Fibroblast of mammary gland (primary cell): ENCODE data around the gene APOBEC3A.
"Not testable (repeated sequence)": the region's sequence is repeated elsewhere in the genome, so short reads cannot be mapped to it uniquely, and the experiment has no call there.

Experiments
- DNase-seq: peaks from one replicate; pipeline ENCODE4 v3.0.0-alpha.2; 2010; ENCODE audit warnings: low read depth
- H3K4me3 ChIP-seq: 2 replicates; pipeline ENCODE4 v1.5.1; 2011; ENCODE audit warnings: low read depth, mild to moderate bottlenecking, low read length, moderate library complexity; ENCODE audit not compliant: control insufficient read depth
- TF ChIP-seq, protein P1 (sequence below): conservative IDR thresholded peaks from 2 replicates; pipeline ENCODE4 v1.5.1; 2011; ENCODE audit warnings: low read depth, low read length, inconsistent platforms; ENCODE audit not compliant: control insufficient read depth, insufficient read depth

The APOBEC3A gene

DNA sequence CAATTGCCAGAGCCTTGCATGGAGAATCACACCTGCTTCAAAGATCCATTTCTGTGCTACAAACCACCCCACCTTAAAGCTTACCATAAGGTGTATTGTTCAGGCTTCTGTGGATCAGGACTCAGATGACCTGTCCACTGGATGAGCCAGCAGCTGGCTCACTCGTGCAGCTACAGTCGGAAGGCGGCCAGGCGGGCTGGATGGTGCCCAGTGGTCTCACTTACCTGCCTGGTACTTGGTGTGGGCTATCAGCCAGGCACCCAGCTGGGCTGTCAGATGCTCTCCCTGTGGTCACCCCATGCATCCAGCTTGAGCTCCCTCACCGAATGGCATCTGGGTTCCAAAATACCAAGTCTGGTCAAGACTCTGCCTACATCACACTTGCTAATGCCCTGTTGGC, 13.8 kb downstream of the APOBEC3A start:
- no peak overlapping the region for H3K4me3 ChIP-seq
- TF ChIP-seq, protein P1, sequence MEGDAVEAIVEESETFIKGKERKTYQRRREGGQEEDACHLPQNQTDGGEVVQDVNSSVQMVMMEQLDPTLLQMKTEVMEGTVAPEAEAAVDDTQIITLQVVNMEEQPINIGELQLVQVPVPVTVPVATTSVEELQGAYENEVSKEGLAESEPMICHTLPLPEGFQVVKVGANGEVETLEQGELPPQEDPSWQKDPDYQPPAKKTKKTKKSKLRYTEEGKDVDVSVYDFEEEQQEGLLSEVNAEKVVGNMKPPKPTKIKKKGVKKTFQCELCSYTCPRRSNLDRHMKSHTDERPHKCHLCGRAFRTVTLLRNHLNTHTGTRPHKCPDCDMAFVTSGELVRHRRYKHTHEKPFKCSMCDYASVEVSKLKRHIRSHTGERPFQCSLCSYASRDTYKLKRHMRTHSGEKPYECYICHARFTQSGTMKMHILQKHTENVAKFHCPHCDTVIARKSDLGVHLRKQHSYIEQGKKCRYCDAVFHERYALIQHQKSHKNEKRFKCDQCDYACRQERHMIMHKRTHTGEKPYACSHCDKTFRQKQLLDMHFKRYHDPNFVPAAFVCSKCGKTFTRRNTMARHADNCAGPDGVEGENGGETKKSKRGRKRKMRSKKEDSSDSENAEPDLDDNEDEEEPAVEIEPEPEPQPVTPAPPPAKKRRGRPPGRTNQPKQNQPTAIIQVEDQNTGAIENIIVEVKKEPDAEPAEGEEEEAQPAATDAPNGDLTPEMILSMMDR, result no peak
- DNase-seq, result no peak

DNA sequence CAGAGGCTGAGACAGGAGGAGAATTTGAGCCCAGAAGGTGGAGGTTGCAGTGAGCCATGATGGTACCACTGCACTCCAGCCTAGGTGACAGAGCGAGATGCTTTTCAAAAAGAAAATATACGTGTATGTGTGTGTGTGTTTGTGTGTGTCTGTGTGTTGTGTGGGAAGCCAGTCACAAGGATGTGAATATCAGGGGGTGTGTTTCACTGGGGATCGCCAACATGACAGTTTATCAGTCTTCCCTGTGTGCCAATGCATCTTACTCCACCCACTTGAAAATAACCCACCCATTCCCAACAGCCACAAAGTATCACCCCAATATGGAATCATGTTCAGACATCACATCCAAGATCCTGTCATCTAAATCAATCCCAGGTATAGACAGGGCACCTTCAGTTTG, 14.4 kb downstream of the APOBEC3A start:
- H3K4me3 ChIP-seq, result no peak overlapping the region
- TF ChIP-seq, protein P1, result no peak
- no peak for DNase-seq

DNA sequence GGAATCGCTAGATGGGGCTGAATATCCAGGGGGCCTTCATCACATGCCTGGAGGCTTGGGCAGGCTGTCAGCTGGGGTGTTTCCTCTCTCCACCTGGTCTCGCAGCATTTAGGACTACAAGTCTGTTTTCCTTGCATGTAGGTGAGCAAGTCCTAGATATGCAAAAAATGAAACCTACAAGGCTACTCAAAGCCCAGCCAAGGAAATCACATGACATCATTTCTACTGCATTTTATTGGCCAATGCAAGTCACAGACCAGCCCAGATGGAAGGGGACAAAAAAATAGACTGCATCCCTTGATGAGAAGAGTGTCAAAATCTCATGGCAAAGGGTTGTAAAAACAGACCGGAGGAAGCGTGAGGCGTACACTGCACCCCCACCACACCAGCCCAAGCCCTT, 15.1 kb downstream of the APOBEC3A start:
- no peak for DNase-seq
- TF ChIP-seq, protein P1, result no peak
- H3K4me3 ChIP-seq, result no peak overlapping the region

DNA sequence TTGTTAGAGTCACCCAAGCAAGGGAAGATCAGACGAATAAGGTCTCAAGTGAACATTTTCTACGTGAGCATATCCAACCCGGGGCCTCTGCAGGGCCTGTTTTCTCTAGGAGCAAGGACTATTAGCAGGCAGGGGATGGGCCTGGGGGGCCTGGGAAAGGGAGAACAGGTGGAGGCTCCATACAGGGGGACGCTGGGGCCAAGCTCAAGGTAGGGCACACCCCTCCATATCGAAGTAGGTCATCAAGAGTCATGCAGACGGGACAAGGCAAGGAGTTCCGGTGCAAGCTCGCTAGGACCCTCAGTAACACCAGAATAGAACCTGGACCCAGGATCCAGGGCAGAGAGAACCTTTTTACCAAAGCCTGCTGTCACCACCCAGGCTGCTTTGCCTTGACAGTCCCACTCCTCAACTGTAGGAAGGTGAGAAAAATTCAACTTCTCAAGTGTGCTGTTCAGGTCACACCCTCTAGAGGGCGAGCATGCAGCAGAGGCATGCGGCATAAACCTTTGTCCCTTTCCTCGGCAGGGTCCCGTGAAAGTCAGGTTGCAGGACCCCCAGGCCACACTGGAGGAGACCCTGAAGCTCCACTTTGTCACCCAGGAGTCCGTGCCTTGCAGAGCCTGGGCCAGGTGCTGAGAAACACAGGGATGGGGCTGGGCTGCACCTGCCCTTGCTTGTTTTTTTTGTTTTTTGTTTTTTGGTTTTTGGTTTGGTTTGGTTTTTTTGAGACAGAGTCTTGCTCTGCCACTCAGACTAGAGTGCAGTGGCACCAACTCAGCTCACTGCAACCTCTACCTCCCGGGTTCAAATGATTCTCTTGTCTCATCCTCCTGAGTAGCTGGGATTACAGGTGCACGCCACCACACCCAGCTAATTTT, 16.1 kb downstream of the APOBEC3A start:
- H3K4me3 ChIP-seq, result no peak overlapping the region
- TF ChIP-seq, protein P1, result peak; percentile 67
- peak; percentile 8 for DNase-seq

DNA sequence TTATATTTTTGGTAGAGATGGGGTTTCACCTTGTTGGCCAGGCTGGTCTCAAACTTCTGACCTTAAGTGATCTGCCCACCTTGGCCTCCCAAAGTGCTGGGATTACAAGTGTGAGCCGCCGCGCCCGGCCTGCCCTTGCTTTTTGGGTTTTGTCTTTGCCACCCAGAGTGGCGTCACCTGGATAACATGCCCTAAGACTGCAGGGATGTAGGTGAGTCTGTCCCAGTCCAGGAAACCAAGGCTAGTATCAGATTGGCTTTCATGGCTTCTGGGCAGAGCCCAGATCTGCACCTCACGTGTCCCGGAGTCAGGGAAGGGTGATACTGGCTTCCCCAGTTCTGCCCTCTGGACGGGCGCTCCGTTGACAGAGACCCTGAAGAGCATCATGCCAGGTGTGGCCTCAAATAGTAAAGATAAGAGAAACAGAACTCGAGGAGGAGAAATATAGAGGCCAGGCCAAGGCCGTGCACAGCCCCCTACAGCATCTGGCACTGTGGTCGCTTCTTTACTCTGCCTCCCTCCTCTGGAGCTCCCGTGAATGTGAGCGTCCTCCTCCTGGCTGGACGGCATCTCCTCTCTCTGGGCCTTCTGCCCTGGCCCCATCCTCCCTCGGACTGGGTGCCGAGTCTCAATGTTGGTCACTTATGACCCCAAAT, 16.9 kb downstream of the APOBEC3A start:
- no peak overlapping the region for H3K4me3 ChIP-seq
- DNase-seq, result no peak
- TF ChIP-seq, protein P1, result no peak

DNA sequence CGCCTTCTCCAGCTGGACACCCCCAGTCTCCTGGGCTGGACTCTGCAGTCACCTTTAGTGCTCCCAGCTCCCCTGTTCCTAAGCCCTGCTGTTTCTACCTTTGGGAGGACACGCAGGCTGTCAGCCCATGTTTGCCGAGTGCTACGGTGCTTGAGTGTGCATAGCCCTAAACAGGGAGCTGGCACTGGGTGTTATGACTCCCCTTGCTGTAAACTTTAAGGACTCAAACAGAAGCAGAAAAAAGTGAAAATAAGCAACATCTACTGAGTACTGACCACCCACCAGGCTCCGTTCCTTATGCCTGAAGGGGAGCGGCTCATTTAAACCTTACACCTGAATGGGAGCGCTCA, 17.4 kb downstream of the APOBEC3A start:
- TF ChIP-seq, protein P1, result no peak
- H3K4me3 ChIP-seq, result no peak overlapping the region
- no peak for DNase-seq

DNA sequence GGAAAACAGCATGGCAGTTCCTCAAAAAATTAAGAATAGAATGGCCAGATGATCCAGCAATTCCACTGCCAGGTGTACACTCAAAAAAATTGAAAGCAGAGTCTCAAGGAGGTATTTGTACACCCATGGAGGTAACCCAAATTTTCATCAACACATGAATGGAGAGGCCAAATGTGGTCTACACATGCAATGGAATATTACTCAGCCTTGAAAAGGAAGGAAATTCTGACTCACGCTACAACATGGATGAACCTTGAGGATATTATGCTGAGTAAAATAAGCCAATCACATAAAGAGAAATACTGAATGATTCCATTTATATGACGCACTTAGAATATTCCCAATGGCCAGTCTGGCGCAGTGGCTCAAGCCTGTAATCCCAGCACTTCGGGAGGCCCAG, 19.9 kb downstream of the APOBEC3A start:
- not testable (repeated sequence) for DNase-seq

DNA sequence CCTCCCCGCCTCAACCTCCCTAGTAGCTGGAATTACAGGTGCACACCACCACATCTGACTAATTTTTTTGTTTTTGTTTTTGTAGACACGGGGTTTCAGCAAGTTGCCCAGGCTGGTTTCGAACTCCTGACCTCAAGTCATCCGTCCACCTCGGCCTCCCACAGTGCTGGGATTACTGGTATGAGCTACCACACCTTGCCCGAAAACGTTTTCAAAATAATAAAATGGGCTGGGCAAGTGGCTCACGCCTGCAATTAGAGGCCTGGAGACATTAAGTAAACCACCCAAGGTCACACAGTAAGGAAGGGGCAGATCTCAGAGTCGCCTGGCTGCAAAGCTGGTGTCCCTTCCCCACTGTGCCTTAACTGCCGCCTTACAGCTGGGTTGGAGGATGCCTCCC, 23.2 kb downstream of the APOBEC3A start:
- DNase-seq, result not testable (repeated sequence)

More for the DNA sequence above, 19.9 kb downstream of the APOBEC3A start:
- not testable (repeated sequence) for H3K4me3 ChIP-seq

More for the DNA sequence above, 23.2 kb downstream of the APOBEC3A start:
- not testable (repeated sequence) for H3K4me3 ChIP-seq
